CD4-positive, alpha-beta T cell treated with Interleukin-1 beta for 1 hour (primary cell): Measurements from ENCODE around the gene TAF1B.

Experiments used
- DNase-seq, 2 donors: peaks; one replicate each; pipeline ENCODE4 v3.0.0-alpha.2; 2020 to 2022

TAF1B gene

DNA sequence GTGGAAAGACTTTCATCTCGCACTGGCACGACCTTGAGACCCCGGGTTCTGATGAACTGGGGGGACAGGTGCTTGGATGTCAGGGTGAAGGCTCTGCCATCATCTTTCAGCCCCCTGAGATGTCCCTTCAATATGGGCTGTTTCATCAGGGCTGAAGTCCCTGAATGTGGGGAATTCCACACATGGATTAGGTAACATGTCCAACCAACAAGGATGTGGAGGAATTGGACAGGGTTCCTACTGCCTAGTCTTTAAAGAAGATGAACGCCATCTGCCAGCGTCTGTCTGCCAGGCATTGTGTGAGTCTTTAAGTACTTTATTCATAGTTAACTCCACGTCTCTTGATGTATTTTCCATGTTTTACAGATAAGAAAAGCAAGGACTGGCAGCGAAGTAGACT lies 102.3 kb downstream of the TAF1B start:
- DNase-seq, result no peak

GRCh38 chr2:9946076-9946475 lies 102.8 kb downstream of the TAF1B start:
- DNase-seq, result no peak

- no peak for DNase-seq
Observed at GRCh38 chr2:9946818-9947217, 103.5 kb downstream of the TAF1B start.

DNA sequence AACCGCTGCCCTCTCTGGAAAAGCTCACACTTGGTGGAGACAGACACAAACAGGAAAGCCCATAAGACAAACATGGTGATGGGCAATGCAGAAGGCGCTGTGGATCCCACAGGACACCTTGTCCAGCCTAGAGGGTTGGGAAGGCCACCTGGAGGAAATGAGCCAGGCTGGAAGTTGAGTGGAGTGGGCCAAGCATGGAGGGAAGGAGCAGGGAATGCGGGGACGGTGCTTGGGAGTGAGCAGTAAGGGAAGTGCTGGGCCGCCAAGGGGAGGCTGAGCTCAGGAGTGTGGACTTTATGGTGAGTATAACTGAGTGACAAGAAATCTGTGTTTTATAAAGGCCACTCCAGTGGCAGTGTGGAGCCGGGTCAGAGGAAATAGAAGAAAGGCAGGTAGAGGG lies 105.4 kb downstream of the TAF1B start:
- DNase-seq, result no peak

DNA sequence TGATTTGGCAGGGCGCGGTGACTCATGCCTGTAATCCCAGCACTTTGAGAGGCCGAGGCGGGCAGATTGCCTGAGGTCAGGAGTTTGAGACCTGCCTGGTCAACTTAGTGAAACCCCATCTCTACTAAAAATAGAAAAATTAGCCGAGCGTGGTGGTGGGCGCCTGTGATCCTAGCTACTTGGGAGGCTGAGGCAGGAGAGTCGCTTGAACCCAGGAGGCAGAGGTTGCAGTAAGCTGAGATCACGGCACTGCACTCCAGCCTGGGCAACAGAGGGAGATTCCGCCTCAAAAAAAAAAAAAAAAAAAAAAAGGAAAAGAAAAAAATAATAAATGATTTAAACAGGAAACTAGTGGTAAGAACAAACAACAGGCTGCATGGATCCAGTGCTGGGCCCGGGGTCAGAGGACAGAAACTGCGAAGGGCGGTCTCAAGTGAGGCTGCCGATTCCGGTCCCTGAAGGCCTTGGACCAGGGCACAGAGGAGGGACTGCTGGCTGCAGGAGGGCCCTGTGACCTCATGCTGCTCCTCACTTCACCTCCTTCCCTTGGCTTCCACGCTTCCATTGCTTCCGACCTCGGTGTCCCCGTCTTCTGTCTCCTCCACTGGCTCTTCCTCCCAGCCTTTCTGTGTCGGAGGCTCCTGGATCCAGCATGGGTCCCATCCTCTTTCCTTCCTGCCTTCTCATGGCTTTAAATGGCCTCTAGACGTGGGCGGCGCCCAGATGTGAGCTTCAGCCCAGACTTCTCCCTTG lies 106.1 kb downstream of the TAF1B start:
- DNase-seq, result no peak

DNA sequence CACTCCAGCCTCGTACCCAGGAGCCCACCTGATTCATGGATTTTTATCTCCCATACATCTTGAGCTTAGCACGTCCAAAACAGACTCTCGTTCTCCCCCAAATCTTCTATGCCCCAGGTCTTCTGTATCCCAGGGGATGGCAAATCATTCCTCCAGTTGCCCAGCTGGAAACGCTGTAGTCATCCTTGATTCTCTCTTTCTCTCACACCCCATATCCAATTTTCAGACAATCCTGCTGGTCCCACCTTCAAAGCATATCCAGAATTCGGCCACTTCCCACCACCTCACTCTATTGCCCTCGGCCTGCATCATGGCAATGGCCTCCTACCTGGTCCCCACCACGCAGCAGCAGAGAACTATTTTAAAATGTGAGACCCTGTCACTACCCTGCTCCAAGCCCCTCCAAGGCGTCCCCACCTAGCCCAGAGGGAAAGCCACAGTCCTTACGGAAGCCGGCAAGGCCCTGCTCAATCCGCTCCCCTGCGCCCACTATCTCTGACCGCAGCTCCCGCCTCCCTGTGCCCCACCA lies 106.8 kb downstream of the TAF1B start:
- no peak for DNase-seq

GRCh38 chr2:9950521-9951271 lies 107.4 kb downstream of the TAF1B start:
- peak in 1 of 2 donors; percentile 57 for DNase-seq

DNA sequence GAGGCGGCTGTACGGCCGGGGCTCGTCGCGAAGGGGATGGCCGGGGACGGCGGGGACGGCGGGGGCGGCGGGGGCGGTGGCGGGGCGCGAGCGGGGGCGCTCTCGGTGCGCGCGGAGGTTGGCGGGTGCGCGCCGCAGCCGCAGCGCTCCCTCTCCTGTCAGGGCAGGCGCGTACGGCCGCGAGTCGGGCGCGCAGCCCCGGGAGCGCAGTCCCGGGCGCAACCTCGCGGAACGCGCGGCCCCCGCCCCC lies 107.9 kb downstream of the TAF1B start:
- DNase-seq, result no peak

DNA sequence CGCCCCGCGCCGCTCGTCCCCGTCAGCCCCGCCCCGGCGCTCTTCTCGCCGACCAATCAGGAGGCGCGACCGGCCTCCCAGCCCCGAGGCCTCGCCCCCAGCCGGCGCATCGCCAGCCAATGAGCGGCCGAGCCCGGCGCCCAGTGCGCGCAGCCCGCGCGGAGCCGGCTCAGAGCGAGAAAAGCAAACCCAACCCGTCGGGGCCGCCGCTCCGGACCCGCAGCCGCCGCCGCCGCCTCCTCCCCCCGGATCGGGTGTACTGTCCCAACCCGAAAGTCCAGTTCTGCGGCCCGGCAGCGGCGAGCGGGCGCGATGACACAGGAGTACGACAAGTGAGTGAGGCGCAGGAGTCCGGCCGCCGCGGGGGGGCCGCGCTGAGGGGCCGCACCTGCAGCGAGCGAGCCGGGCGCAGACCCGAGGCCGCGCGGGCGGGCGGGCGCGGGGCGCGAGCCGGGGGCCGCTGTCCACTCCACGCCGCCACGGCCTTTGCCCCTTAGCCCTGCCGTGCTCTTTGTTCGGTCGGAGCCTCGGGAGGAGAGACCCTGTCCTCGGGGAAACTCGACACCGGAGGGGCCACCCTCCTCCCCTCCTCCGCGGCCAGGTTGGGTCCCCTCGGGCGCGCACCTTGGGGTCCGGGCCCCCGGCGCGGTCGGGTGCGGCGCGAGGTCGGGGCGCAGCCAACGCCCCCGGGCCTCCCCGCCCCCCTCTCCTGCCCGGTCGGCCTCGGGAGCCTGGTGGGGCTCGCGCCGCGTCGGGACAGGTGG lies 108.4 kb downstream of the TAF1B start, which contains the start of gene GRHL1:
TSS of gene GRHL1 (plus strand) at position 172 of the 764 bp plus-strand sequence. CDS start at position 313, 141 bp downstream.
- DNase-seq, result peak; percentile 93 to 95

DNA sequence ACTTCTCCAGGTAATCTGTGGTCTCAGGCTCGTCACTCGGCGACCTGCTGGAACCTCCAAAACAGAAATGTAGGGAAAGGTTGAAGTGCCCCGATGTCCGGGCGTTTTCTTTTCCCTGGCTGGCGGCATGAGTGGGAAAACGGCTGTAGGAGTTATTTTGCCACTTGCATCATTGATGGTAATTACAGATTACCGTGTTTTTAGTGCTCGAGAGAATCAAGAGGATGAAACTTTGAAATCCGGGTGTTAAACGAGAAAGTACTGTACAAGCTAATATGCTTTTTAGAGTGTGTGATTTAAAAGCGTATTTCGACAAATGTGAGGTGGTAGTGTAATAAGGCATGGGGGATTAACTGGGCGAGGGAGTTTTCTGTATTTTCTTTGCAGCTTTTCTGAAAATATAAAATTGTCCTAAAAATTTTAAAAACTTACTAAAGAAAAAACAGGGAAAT lies 109.0 kb downstream of the TAF1B start:
- DNase-seq, result no peak

GRCh38 chr2:9952856-9953503 lies 109.7 kb downstream of the TAF1B start:
- DNase-seq, result no peak

GRCh38 chr2:9954136-9954535 lies 110.9 kb downstream of the TAF1B start:
- no peak for DNase-seq

GRCh38 chr2:9958057-9958456 lies 114.8 kb downstream of the TAF1B start:
- no peak for DNase-seq

GRCh38 chr2:9959262-9959661 lies 116.0 kb downstream of the TAF1B start:
- DNase-seq, result no peak

DNA sequence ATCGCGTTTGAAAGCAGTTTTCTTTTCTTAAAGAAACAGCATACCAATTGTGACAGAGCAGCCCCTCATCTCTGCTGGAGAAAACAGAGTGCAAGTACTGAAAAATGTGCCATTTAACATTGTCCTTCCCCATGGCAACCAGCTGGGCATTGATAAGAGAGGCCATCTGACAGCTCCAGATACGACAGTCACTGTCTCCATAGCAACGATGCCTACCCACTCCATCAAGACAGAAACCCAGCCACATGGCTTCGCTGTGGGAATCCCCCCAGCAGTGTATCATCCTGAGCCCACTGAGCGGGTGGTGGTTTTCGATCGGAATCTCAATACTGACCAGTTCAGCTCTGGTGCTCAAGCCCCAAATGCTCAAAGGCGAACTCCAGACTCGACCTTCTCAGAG lies 117.7 kb downstream of the TAF1B start:
- no peak for DNase-seq

- DNase-seq, result no peak
Observed at GRCh38 chr2:9964334-9964980, 121.2 kb downstream of the TAF1B start.

- DNase-seq, result peak in 1 of 2 donors; percentile 23
Observed at GRCh38 chr2:9965119-9965822, 122.0 kb downstream of the TAF1B start.

- DNase-seq, result no peak
Observed at GRCh38 chr2:9966491-9967022, 123.3 kb downstream of the TAF1B start.

- DNase-seq, result peak in 1 of 2 donors; percentile 25
Observed at GRCh38 chr2:9967053-9967775, 123.9 kb downstream of the TAF1B start.
